ENCODE data around the gene DAPK2.

DAPK2 gene

GRCh38 chr15:63899193-63899592 is 147.1 kb downstream of the DAPK2 start:
- DNase-seq (ENCODE audit: insufficient read length, low spot score) (no peak), FAIRE-seq (no peak)
- TF ChIP-seq, protein P1, sequence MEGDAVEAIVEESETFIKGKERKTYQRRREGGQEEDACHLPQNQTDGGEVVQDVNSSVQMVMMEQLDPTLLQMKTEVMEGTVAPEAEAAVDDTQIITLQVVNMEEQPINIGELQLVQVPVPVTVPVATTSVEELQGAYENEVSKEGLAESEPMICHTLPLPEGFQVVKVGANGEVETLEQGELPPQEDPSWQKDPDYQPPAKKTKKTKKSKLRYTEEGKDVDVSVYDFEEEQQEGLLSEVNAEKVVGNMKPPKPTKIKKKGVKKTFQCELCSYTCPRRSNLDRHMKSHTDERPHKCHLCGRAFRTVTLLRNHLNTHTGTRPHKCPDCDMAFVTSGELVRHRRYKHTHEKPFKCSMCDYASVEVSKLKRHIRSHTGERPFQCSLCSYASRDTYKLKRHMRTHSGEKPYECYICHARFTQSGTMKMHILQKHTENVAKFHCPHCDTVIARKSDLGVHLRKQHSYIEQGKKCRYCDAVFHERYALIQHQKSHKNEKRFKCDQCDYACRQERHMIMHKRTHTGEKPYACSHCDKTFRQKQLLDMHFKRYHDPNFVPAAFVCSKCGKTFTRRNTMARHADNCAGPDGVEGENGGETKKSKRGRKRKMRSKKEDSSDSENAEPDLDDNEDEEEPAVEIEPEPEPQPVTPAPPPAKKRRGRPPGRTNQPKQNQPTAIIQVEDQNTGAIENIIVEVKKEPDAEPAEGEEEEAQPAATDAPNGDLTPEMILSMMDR (IDR thresholded peaks at IDR 0.05; ENCODE audit: insufficient read depth, missing control alignments) = no peak

DNA sequence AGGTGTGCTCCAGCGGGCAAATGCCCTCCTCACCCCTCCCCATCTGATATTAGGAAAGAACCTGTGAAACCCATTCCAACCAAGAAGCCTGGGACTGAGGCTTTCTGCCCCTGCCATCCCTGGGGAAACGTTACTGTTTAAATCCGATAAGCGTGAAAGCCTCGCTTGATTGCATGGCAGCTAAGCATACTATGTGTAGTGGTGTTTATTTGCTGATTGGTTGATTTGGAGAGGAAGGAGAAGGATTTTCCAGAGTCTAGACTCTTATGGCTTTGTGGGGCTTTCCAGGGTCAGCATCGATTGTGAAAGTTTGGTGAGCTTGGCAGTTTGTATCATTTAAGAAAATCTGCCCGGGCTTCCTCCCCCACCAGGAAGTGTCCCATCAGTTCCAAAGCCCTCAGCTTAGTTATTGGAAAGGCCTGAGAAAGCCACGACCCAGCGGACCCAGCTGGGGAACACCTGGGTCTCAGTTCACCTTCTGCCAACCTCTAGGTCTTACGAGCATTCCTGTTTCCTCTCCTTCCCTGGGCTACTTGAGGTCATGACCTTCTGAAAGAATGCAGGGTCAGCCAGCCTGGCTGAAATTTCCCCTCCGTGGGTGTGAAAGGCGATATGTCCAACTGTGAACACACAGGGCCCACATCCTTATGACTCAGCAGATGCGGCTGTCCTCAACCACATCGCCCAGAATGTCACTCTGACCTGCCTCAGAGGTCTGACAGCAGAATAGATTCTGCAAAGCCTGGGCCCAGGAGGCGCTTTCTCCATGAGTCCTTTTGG is 149.8 kb downstream of the DAPK2 start:
- DNase-seq (ENCODE audit: insufficient read length, low spot score) (no peak), FAIRE-seq (no peak)
- TF ChIP-seq, protein P1 (IDR thresholded peaks at IDR 0.05; ENCODE audit: insufficient read depth, missing control alignments) = no peak

GRCh38 chr15:63895787-63896218 is 150.5 kb downstream of the DAPK2 start:
- no peak for FAIRE-seq
- TF ChIP-seq, protein P1 (IDR thresholded peaks at IDR 0.05; ENCODE audit: insufficient read depth, missing control alignments) = no peak
- DNase-seq (ENCODE audit: insufficient read length, low spot score) = no peak

- TF ChIP-seq, protein P1 (IDR thresholded peaks at IDR 0.05; ENCODE audit: insufficient read depth, missing control alignments) = no peak
- DNase-seq (ENCODE audit: insufficient read length, low spot score) = no peak
- no peak for FAIRE-seq
Measured at GRCh38 chr15:63895194-63895593, 151.1 kb downstream of the DAPK2 start.

- TF ChIP-seq, protein P1 (IDR thresholded peaks at IDR 0.05; ENCODE audit: insufficient read depth, missing control alignments) = no peak
- no peak for FAIRE-seq
- no peak for DNase-seq (ENCODE audit: insufficient read length, low spot score)
Measured at GRCh38 chr15:63894662-63894949, 151.7 kb downstream of the DAPK2 start.

GRCh38 chr15:63893866-63894661 is 152.2 kb downstream of the DAPK2 start:
- TF ChIP-seq, protein P1 (IDR thresholded peaks at IDR 0.05; ENCODE audit: insufficient read depth, missing control alignments) = no peak
- DNase-seq (ENCODE audit: insufficient read length, low spot score) (no peak), FAIRE-seq (no peak)
